ENCODE data around the gene CWC27. TPM values are rescaled to one million over a fixed set of nuclear protein-coding genes. Genes with fewer than 3 reads are reported as not detected.

Gene CWC27
- polyA plus RNA-seq, 1 experiment: 39.5 TPM

DNA sequence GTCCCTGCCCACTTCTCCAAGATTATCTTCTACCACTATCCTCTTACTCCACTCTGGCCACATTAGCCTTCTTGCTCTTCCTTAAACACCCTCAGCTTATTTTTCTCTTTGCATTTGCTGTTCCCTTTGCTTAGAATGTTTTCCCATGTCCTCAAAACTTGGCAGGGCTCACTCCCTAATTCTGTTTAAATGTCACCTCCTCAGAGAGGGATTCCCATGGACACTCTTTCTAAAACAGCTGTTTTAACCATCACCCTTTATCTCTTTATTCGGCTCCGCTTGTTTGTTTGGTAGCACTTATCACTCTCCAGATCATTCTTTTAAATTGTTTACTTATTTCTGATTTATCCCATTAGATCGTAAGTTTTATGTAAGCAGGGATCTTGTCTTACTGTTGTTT, 278.5 kb downstream of the CWC27 start:
- Histone ChIP-seq H3K27me3 (ENCODE audit: control insufficient read depth, insufficient read depth, low read length) (no peaks in the 10 kb centered on the region), H3K9me3 (ENCODE audit: control insufficient read depth, insufficient read depth, low read length) (no peaks in the 10 kb centered on the region), H3K4me3 (ENCODE audit: low read depth, low read length) (no peak overlapping the region), H3K27ac (ENCODE audit: low read depth, low read length) (no peak overlapping the region)
- no peak for TF ChIP-seq CTCF (IDR thresholded peaks at IDR 0.05; ENCODE audit: low read depth, low read length)
- POLR2A ChIA-PET: interaction anchor here (0.6 kb wide), 1 partner anchor 191 kb away, joined by 3 read pairs; no protein-coding TSS in a partner anchor
- CTCF ChIA-PET: interaction anchor here (0.7 to 1.4 kb wide), 3 partner anchors 9 to 436 kb away, joined by 3 read pairs; no protein-coding TSS in a partner anchor
- no peak for DNase-seq (ENCODE audit: low read depth, low spot score)

- ChIA-PET CTCF (interaction anchor here (0.7 kb wide), 1 partner anchor 13 kb away, joined by 3 read pairs; no protein-coding TSS in a partner anchor), POLR2A (interaction anchor here (0.6 kb wide), 1 partner anchor 192 kb away, joined by 3 read pairs; no protein-coding TSS in a partner anchor)
- H3K27me3 ChIP-seq (ENCODE audit: control insufficient read depth, insufficient read depth, low read length): no peaks in the 10 kb centered on the region
- TF ChIP-seq CTCF (IDR thresholded peaks at IDR 0.05; ENCODE audit: low read depth, low read length): no peak
- no peak overlapping the region for H3K27ac ChIP-seq (ENCODE audit: low read depth, low read length)
- H3K9me3 ChIP-seq (ENCODE audit: control insufficient read depth, insufficient read depth, low read length): no peaks in the 10 kb centered on the region
- DNase-seq (ENCODE audit: low read depth, low spot score): no peak
- H3K4me3 ChIP-seq (ENCODE audit: low read depth, low read length): no peak overlapping the region
These were observed 279.4 kb downstream of the CWC27 start for GRCh38 chr5:65047948-65048690.

GRCh38 chr5:65050140-65050539, 281.4 kb downstream of the CWC27 start:
- Histone ChIP-seq H3K9me3 (ENCODE audit: control insufficient read depth, insufficient read depth, low read length) (no peaks in the 10 kb centered on the region), H3K4me3 (ENCODE audit: low read depth, low read length) (no peak overlapping the region), H3K27ac (ENCODE audit: low read depth, low read length) (no peak overlapping the region), H3K27me3 (ENCODE audit: control insufficient read depth, insufficient read depth, low read length) (no peaks in the 10 kb centered on the region)
- no peak for TF ChIP-seq CTCF (IDR thresholded peaks at IDR 0.05; ENCODE audit: low read depth, low read length)
- CTCF ChIA-PET: no interaction called here
- no peak for DNase-seq (ENCODE audit: low read depth, low spot score)
- POLR2A ChIA-PET: no interaction called here

- ChIA-PET CTCF (no interaction called here), POLR2A (no interaction called here)
- H3K4me3 ChIP-seq (ENCODE audit: low read depth, low read length): no peak overlapping the region
- no peak for DNase-seq (ENCODE audit: low read depth, low spot score)
- H3K27me3 ChIP-seq (ENCODE audit: control insufficient read depth, insufficient read depth, low read length): no peaks in the 10 kb centered on the region
- H3K9me3 ChIP-seq (ENCODE audit: control insufficient read depth, insufficient read depth, low read length): no peaks in the 10 kb centered on the region
- no peak overlapping the region for H3K27ac ChIP-seq (ENCODE audit: low read depth, low read length)
- TF ChIP-seq CTCF (IDR thresholded peaks at IDR 0.05; ENCODE audit: low read depth, low read length): no peak
These were observed 282.2 kb downstream of the CWC27 start for GRCh38 chr5:65050826-65051498.

DNA sequence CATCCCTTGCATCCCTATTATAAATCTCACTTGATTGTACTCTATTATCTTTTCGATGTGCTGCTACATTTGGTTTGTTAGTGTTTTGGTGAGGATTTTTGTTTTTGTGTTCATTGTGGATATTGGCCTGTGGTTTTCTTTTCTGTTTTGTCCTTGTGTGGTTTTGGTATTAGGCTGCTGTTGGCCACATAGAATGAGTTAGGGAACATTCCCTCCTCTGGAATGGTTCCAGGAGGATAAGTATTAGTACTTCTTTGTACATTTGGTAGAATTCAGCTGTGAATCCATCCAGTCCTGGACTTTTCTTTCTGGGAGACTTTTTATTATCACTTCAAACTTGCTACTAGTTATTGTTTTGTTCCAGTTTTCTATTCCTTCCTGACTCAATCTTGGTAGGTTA, 287.2 kb downstream of the CWC27 start:
- H3K4me3 ChIP-seq (ENCODE audit: low read depth, low read length): no peak overlapping the region
- no peak overlapping the region for H3K27ac ChIP-seq (ENCODE audit: low read depth, low read length)
- no peaks in the 10 kb centered on the region for H3K27me3 ChIP-seq (ENCODE audit: control insufficient read depth, insufficient read depth, low read length)
- TF ChIP-seq CTCF (IDR thresholded peaks at IDR 0.05; ENCODE audit: low read depth, low read length): no peak
- ChIA-PET CTCF (no interaction called here), POLR2A (no interaction called here)
- no peak for DNase-seq (ENCODE audit: low read depth, low spot score)
- no peaks in the 10 kb centered on the region for H3K9me3 ChIP-seq (ENCODE audit: control insufficient read depth, insufficient read depth, low read length)

Data from AG04450 (cell line).